T1000 (cell line): Measurements from ENCODE around the gene RAB3B.
A peak's percentile ranks its signal among the peaks of the same experiment; 100 is the strongest.
"Not testable (repeated sequence)": the region's sequence is repeated elsewhere in the genome, so short reads cannot be mapped to it uniquely, and the experiment has no call there.

Experiments used
- DNase-seq: peaks from one replicate; lab custom pipeline; 2025; ENCODE audit warnings: mixed read lengths; lab: John Stamatoyannopoulos, UW

The RAB3B gene, protein sequence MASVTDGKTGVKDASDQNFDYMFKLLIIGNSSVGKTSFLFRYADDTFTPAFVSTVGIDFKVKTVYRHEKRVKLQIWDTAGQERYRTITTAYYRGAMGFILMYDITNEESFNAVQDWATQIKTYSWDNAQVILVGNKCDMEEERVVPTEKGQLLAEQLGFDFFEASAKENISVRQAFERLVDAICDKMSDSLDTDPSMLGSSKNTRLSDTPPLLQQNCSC

GRCh38 chr1:51990478-51990965 lies at the start of gene RAB3B:
RAB3B (minus strand) TSS chr1:51990700; CDS start chr1:51977117, 13,583 bp downstream.
- DNase-seq = peak; percentile 73

DNA sequence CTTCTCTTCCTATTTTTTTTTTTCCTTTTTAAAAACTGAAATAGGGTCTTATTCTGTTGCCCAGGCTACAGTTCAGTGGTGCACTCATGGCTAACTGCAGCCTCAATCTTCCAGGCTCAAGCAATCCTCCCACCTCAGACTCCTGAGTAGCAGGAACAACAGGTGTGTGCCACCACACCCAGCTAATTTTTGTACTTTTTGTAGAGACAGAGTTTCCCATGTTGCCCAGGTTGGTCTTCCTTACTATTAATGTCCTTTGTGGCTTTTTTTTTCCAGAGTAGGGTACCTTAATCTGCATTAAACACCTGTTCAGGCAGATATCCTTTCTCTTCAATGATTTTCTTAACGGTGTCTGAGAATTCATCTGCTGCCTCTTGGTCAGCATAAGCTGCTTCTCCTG lies 47.4 kb upstream of the RAB3B start:
- no peak for DNase-seq

GRCh38 chr1:52037402-52037814 lies 46.9 kb upstream of the RAB3B start:
- no peak for DNase-seq

DNA sequence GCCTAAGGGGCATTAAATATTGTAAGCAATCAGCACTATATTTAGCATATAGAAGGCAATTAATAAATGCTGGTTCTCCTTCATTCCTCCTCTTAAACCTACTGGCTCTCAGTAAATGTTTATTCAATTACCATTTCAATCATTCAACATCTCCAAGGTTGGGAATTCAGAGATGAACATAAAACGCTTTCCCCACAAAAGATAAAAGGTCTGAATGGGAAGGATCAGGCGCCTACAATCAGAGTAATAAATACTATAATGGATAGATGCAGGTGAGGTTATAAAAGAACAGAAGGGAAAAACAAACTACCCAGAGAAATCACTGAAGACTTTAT lies 43.5 kb upstream of the RAB3B start:
- DNase-seq = no peak

DNA sequence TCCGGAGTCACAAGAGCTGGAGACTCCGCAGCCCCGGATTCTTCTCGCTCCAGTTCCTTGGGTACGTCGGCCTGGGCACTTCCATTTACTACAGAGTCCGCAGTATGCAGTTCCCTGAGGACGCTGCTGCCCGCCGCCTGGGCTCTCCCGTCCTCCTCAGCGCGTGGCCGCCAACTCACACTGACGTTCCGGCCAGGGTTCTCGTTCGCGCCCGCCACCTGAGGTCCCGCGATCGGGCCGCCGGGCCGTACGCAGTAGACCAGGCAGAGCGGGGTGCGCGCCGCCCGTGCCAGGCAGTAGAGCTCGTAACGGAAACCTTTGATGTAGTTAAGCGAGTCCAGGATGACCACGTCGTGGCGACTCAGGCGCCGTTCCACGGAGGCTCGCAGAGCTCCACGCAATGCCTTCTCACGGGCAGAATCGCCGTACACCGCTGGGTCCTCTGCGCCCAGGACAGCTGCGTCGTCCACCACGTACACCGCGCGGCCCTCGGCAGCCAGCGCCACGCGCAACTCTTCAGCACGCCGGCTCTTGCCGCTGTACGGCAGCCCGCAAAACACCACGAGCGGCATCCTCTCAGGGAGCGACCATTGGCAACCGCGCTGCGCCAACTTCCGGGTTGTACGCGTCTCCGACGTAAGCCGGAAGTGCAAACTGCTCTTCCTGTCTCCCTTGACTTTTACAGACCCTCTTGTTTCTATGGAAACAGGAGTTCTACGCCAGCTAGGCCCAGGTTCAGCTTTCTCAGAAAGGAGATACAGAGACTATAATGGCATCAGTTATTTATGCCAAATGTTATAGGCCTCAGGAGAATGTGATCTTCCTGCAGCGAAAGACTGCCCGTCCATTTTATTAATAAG lies 42.9 kb upstream of the RAB3B start, which contains the start of gene KTI12:
KTI12 (minus strand) TSS at position 621 of the 860 bp plus-strand sequence; CDS start at position 572, 49 bp downstream.
- peak; percentile 75 for DNase-seq

DNA sequence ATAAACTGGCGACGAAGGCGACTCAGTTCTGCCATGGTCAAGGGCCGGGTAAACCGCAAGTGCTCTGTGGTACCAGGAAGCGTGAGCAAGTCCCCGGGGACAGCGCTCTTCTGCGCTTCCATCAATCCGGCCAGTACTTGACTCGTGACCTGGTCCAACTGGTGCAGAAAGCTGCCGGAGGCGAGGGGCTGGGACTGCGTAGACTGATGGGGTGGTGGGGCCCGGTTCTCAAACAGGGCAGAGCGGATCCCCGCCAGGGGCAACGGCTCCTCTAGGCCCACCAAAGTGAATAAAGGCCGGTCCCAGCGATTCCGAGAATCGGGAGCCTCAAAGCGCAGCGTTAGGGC lies 42.3 kb upstream of the RAB3B start:
- no peak for DNase-seq

GRCh38 chr1:52032124-52032784 lies 41.8 kb upstream of the RAB3B start:
- DNase-seq = no peak

- DNase-seq = not testable (repeated sequence)
Measured at GRCh38 chr1:52028839-52029238, 38.3 kb upstream of the RAB3B start.

DNA sequence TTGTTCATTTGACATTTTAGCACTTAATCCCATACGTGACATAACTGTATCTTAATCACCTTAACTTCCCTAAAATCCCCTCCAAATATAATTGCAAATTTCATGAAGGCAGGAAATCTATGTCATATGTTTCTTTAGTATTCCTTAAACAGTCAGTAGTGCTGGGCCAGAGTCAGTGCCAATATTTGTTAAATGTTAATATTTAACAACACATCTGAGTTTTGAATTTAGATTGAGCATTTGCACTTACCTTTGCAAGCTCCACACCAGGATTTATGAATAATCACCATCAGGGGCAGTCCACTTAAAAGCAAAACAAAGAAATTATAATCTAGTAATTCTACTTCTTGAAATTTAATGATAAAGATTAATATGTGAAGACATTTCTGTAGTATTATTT lies 37.8 kb upstream of the RAB3B start:
- no peak for DNase-seq

DNA sequence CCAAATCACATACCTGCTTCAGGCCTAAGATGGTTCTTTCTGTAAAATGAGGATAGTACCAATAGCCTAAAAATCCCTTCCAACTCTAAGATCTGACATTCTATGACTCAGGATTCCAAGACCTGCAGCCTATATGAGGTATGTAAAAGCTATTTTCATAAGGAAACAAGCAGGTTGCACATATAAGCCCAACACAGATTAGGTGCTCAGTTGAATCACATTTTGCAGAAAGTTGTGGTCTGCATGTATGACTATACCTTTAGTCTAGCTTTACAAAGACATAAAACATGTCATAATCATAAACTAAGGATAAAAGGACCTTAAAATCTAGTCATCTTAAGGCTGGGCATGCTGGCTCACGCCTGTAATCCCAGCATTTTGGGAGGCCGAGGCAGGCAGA lies 35.8 kb upstream of the RAB3B start:
- DNase-seq = no peak

- DNase-seq = no peak
Measured at GRCh38 chr1:52022133-52022532, 31.6 kb upstream of the RAB3B start.

GRCh38 chr1:52008071-52008809 lies 17.7 kb upstream of the RAB3B start:
- DNase-seq = no peak

DNA sequence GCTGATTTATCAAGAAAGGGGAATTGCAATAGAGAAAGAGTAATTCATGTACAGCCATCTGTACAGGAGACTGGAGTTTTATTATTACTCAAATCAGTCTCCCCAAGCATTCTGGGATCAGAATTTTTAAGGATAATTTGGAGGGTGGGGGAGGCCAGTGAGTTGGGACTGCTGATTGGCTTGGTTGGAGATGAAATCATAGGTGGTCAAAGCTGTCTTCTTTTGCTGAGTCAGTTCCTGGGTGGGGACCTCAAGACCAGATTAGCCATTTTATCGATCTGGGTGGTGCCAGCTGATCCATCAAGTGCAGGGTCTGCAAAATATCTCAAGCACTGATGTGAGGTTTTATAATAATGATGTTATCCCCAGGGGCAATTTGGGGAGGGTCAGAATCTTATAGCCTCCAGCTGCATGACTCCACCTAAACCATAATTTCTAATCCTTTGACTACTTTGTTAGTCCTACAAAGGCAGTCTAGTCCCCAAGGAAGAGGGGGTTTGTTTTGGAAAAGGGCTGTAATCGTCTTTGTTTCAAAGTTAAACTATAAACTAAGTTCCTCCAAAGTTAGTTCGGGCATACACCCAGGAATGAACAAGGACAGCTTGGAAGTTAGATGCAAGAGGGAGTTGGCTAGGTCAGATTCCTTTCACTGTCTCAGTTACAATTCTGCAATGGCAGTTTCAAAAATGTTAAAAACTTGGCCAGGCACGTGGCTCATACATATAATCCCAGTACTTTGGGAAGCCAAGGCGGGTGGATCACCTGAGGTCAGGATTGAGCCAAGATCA lies 16.9 kb upstream of the RAB3B start:
- DNase-seq = no peak

GRCh38 chr1:52006081-52006553 lies 15.6 kb upstream of the RAB3B start:
- not testable (repeated sequence) for DNase-seq

DNA sequence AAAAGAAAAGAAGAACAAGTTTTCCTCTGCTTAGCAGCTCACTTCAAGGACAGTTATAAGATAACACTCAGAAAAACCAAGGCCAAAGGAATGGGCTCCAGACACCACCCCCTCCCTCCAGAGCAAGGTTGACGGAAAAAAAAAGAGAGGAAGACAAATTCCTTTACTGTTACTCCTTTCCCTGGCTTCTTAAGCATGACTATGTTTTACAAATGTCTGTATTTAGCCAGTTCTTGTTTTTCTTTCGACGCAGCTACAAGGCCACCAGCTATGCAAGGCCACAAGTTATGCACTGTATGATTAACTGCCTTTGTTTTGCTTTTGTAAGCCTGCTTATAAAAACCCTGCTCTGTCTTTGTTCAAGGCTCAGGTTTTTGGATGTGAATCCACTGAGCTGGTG lies 15.0 kb upstream of the RAB3B start:
- peak; percentile 12 for DNase-seq

DNA sequence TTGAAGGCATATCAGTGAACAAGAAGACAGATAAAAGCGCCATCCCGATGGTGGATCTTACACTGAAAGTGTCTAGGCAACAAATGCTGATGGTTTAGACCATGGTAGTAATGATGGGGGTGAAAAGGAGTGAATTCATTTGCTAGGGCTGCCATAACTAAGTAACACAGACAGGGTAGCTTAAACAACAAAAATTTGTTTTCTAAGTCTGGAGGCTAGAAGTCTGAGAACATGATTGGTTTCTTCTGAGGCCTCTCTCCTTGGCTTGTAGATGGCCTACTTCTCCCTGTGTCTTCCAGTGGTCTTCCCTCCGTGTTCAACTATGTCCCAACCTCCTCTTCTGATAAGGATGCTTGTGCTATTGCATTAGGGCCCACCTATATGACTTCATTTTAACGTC lies 13.4 kb upstream of the RAB3B start:
- no peak for DNase-seq

- DNase-seq = peak; percentile 58
Measured at GRCh38 chr1:52002038-52002917, 11.8 kb upstream of the RAB3B start.

DNA sequence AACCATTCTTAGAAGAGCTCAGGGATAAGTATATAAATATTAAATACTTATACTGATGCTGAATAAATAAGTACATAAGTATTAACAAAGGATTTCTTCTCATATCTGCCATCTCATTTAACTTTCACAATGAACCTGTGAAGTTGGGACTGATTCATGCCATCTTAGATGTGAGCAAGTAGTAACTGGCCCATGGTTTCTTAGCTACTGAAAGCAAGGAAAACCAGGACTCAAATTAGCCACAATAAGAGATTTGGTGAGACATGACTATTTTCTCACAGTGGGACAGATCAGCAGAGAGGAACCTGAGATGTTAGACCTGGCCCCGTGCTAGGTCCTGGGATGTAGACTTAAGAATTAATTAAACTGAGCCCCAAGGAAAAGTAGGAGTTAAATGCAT lies 8.2 kb upstream of the RAB3B start:
- DNase-seq = no peak

- no peak for DNase-seq
Measured at GRCh38 chr1:51997974-51998382, 7.5 kb upstream of the RAB3B start.
